Daoy (cell line): Measurements from ENCODE around the gene CHPF. TPM values are rescaled to one million over a fixed set of nuclear protein-coding genes. Genes with fewer than 3 reads are reported as not detected.

Experiments used
- DNase-seq: peaks from one replicate; pipeline ENCODE4 v3.0.0-alpha.2; 2015; ENCODE audit warnings: low read depth
- total RNA-seq: library from RNA; depleted of rRNA; stranded (reverse); fragments of >200 nt; shearing (Covaris generic); gene quantifications from 2 replicates; pipeline ENCODE4 v1.2.3, GENCODE V29; 2014

The CHPF gene
- total RNA-seq, 1 experiment from 2014 or later, result 51.1 TPM

GRCh38 chr2:219567791-219568361 lies 24.3 kb upstream of the CHPF start:
- DNase-seq, result no peak

GRCh38 chr2:219567131-219567530 lies 23.5 kb upstream of the CHPF start:
- DNase-seq, result no peak

- DNase-seq, result no peak
These were observed 23.0 kb upstream of the CHPF start for GRCh38 chr2:219566640-219567039.

GRCh38 chr2:219565130-219566080 lies 21.8 kb upstream of the CHPF start:
- no peak for DNase-seq

GRCh38 chr2:219563271-219563928 lies 19.8 kb upstream of the CHPF start:
- DNase-seq, result no peak

- DNase-seq, result no peak
These were observed 18.7 kb upstream of the CHPF start for GRCh38 chr2:219562049-219563020.

- no peak for DNase-seq
These were observed 17.8 kb upstream of the CHPF start for GRCh38 chr2:219561179-219562048.

GRCh38 chr2:219560893-219561178 lies 17.2 kb upstream of the CHPF start:
- DNase-seq, result no peak

- DNase-seq, result no peak
These were observed 16.7 kb upstream of the CHPF start for GRCh38 chr2:219560037-219560892.

- DNase-seq, result no peak
These were observed 15.7 kb upstream of the CHPF start for GRCh38 chr2:219559156-219559915.

- no peak for DNase-seq
These were observed 14.5 kb upstream of the CHPF start for GRCh38 chr2:219557791-219558785.

- no peak for DNase-seq
These were observed 13.7 kb upstream of the CHPF start for GRCh38 chr2:219557320-219557719.

GRCh38 chr2:219556413-219556812 lies 12.8 kb upstream of the CHPF start:
- no peak for DNase-seq

GRCh38 chr2:219555956-219556355 lies 12.3 kb upstream of the CHPF start:
- DNase-seq, result no peak

GRCh38 chr2:219554350-219554749 lies 10.7 kb upstream of the CHPF start:
- DNase-seq, result no peak

GRCh38 chr2:219553463-219553963 lies 9.9 kb upstream of the CHPF start:
- no peak for DNase-seq

- no peak for DNase-seq
These were observed 9.5 kb upstream of the CHPF start for GRCh38 chr2:219553168-219553417.
